GM18867 (cell line): ENCODE results near the gene TRAPPC1.

Source experiments
- ATAC-seq: cut with Tn5 transposase; IDR thresholded peaks from one replicate; pipeline ENCODE4 v1.9.1; 2021; ENCODE audit warnings: mild to moderate bottlenecking, moderate library complexity; ENCODE audit not compliant: unreplicated experiment

TRAPPC1 gene

GRCh38 chr17:7943291-7943690 lies 11.5 kb upstream of the TRAPPC1 start:
- no peak for ATAC-seq

GRCh38 chr17:7940743-7941142 lies 9.0 kb upstream of the TRAPPC1 start:
- ATAC-seq, result no peak

DNA sequence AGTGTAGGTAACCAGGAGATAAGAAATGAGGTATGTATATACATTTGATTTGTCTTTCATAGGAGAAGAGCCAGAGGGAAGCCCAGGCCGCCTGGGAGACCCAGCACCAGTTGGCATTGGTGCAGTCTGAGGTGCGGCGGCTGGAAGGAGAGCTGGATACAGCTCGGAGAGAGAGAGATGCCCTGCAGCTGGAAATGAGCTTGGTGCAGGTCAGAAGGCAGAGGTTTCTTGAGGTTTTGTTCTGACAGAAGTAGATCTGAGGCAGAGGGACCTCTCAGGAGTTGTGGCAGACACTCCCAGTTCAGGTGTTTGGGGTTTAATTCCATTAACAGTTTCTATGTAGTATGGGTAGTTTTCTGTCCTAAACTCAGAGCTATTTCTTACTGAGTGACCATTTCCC lies 8.3 kb upstream of the TRAPPC1 start:
- no peak for ATAC-seq

- no peak for ATAC-seq
Measured at GRCh38 chr17:7935859-7936258, 4.1 kb upstream of the TRAPPC1 start.

DNA sequence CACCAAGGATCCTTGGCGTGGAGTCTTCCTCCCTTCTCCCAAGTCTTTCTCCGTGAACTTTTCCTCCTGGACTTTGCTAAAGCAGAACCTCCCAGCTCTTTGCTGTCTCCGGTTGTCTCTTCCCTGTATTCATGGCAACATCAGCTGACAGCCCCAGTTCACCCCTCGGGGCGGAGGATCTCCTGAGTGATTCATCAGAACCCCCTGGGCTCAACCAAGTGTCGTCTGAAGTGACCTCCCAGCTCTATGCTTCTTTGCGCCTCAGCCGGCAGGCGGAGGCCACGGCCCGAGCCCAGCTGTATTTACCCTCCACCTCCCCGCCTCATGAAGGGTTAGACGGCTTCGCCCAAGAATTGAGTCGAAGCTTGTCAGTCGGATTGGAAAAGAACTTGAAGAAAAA lies 1.2 kb upstream of the TRAPPC1 start:
- no peak for ATAC-seq

DNA sequence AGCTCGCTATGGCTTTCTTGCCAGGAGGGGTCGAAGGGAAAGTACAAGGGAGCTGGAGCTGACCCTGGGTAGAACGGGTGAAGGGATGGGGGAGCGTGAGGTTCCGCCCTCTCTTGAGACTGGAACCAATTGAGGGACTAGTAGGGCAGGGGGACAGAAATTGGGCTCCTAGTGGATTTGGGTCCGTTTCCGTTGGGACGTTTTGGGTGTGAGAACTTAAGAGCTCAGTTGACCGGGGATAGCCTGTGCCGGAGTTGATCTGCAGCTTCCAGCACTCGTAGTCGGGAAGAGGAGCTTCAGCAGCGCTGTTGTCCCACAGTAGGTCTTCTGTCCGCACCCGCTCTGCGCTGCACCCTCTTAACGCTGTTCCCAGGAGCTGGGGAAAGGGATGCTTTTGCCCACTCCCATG lies 741 bp upstream of the TRAPPC1 start:
- ATAC-seq, result peak; percentile 12

- no peak for ATAC-seq
Measured at GRCh38 chr17:7930841-7931631, 710 bp downstream of the TRAPPC1 start.

- no peak for ATAC-seq
Measured at GRCh38 chr17:7929158-7930023, 2.4 kb downstream of the TRAPPC1 start, which contains the start of gene KCNAB3. KCNAB3 (minus strand) TSS chr17:7929856; CDS start chr17:7929435, 421 bp downstream.

- ATAC-seq, result no peak
Measured at GRCh38 chr17:7927596-7927995, 4.2 kb downstream of the TRAPPC1 start.

GRCh38 chr17:7922845-7923628 lies 8.7 kb downstream of the TRAPPC1 start:
- no peak for ATAC-seq

DNA sequence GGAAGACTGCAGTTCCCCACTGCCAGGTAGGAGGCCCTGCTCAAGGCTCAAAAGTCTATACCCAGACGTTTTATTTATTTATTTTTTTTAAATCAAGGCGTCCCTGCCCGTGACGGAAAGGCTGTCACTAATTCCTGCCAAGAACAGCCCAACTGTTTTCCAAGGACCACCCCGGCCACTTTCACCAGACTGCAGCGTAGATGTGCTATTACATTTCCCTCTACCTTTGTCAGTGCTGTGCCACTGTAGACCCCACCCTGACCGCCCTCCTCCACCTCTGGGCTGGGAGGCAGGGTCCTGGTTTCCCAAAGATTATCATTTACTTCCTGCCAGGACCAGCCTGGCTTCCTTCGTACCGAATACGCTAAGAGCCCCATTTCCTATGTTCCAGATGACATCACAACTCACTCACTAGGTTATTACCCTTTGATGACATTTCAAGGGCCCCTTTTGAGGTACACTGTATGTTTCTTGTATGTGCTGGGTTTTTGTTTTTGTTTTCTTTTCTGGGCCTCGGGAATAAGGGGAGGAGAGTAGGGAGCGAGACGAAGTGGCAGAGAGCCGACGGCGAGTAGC lies 9.4 kb downstream of the TRAPPC1 start:
- ATAC-seq, result no peak

- ATAC-seq, result no peak
Measured at GRCh38 chr17:7916808-7917207, 14.9 kb downstream of the TRAPPC1 start.

DNA sequence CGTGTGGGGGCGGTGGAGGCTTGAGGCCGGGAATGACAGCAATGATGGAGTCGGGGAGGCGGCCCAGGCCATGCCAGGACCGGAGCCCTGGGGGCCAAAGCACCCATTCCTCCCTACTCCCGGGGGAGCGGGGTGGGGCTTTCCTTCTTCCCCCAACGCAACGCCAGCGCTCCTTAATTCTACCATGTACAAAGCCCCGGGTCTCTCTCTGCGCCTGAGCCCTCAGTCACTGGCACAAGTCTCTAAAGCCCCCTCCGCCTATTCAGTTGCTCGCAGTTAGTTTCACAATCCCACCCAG lies 15.4 kb downstream of the TRAPPC1 start:
- no peak for ATAC-seq

GRCh38 chr17:7915611-7916384 lies 15.9 kb downstream of the TRAPPC1 start, which contains the start of gene RNF227:
RNF227 (minus strand) TSS chr17:7916289; CDS start chr17:7916195, 94 bp downstream.
- peak; percentile 69 for ATAC-seq

- ATAC-seq, result peak; percentile 30
Measured at GRCh38 chr17:7915179-7915610, 16.6 kb downstream of the TRAPPC1 start.

DNA sequence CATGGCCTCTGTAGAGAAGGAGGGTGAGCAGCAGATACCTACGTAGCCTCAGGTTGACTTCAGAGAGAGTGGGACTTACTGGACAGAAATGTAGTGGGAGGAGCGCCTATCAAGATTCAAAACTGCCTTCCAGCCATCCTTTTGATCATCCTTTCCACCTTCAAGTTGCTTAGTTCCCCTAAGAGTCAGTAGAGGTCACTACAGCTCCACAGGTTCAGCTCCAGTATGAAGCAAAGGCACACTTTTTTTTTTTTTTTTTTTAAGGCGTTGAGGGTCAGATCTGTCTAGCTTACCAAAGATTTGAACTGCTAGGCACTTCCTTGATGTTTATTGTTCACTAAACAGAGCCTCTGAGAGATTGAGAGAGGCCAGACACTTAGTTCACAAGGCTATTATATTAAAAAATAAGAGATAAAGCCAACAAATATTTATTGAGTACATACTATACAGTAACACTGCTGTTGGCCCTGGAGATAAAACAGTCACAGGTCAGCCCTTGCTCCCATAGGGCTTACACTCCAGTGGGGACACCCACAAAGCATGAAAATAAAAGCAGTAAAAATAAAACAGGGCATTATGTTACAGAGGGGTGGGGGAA lies 18.7 kb downstream of the TRAPPC1 start:
- ATAC-seq, result no peak

GRCh38 chr17:7911116-7911515 lies 20.6 kb downstream of the TRAPPC1 start:
- ATAC-seq, result no peak

DNA sequence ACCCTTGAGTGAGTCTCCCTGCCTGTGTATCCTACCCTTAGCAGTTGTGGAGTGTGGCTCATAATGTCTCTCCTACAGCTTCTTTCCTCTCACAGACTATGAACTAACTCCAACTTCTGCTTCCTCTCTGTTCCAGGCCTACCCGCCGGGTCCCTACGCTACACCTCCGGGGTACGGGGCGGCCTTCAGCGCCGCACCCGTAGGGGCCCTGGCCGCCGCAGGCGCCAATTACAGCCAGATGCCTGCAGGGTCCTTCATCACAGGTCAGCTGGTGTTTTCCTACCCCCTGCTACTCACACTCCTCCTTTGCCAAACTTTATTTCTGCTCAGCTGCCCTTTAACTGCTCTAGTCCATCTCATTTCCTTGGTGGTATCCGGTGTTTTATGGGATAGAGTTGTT lies 21.0 kb downstream of the TRAPPC1 start:
- no peak for ATAC-seq

GRCh38 chr17:7910281-7910680 lies 21.5 kb downstream of the TRAPPC1 start:
- ATAC-seq, result no peak

DNA sequence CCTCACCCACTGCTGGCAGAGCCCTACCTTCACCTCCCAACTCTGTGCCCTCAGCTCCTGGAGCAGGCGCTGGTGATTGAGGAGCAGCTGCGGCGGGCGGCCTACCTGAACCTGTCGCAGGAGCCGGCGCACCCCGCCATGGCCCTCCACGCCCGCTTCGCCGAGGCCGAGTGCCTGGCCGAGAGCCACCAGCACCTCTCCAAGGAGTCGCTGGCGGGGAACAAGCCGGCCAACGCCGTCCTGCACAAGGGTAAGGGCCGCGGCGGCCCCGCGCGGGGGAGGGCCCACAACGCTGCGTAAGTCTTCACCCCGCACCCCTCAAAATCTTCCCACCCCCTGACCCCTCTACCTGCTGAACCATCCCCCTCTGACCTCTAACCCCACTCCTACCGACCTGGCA lies 22.7 kb downstream of the TRAPPC1 start:
- ATAC-seq, result no peak
